GM21825 (cell line): ENCODE data around the gene PRTN3.
"Not testable (repeated sequence)": the region's sequence is repeated elsewhere in the genome, so short reads cannot be mapped to it uniquely, and the experiment has no call there.

Experiments used
- ATAC-seq: cut with Tn5 transposase; IDR thresholded peaks from one replicate; pipeline ENCODE4 v1.9.1; 2021; ENCODE audit warnings: mild to moderate bottlenecking, moderate library complexity; ENCODE audit not compliant: unreplicated experiment

Gene PRTN3

GRCh38 chr19:877992-878660 is 37.3 kb downstream of the PRTN3 start:
- not testable (repeated sequence) for ATAC-seq

- not testable (repeated sequence) for ATAC-seq
Observed at GRCh38 chr19:878751-879561, 38.2 kb downstream of the PRTN3 start.

- no peak for ATAC-seq
Observed at GRCh38 chr19:879711-880438, 39.1 kb downstream of the PRTN3 start.

GRCh38 chr19:881385-882071 is 40.7 kb downstream of the PRTN3 start:
- ATAC-seq, result no peak

GRCh38 chr19:882871-883497 is 42.2 kb downstream of the PRTN3 start:
- ATAC-seq, result no peak

- no peak for ATAC-seq
Observed at GRCh38 chr19:883661-884211, 42.9 kb downstream of the PRTN3 start.

- no peak for ATAC-seq
Observed at GRCh38 chr19:884420-885211, 43.8 kb downstream of the PRTN3 start.

- no peak for ATAC-seq
Observed at GRCh38 chr19:885536-886224, 44.9 kb downstream of the PRTN3 start.

GRCh38 chr19:887072-887471 is 46.3 kb downstream of the PRTN3 start:
- ATAC-seq, result no peak

GRCh38 chr19:887599-887998 is 46.8 kb downstream of the PRTN3 start:
- no peak for ATAC-seq

- ATAC-seq, result no peak
Observed at GRCh38 chr19:888581-889385, 48.0 kb downstream of the PRTN3 start.

- no peak for ATAC-seq
Observed at GRCh38 chr19:889662-890295, 49.0 kb downstream of the PRTN3 start.

- no peak for ATAC-seq
Observed at GRCh38 chr19:890831-891230, 50.0 kb downstream of the PRTN3 start.

GRCh38 chr19:891421-892200 is 50.8 kb downstream of the PRTN3 start:
- not testable (repeated sequence) for ATAC-seq

GRCh38 chr19:892243-892893 is 51.6 kb downstream of the PRTN3 start:
- no peak for ATAC-seq
